Fibroblast of lung (primary cell): ENCODE data around the gene CEP131. TPM values are rescaled to one million over a fixed set of nuclear protein-coding genes. Genes with fewer than 3 reads are reported as not detected.

ENCODE experiments used
- DNase-seq, 2 donors: peaks; one replicate each; pipeline versions ENCODE4 v3.0.0 to v3.0.0-alpha.2; 2010; ENCODE audit warnings: low read depth in 2 of 2
- H2AFZ ChIP-seq: 2 replicates; pipeline ENCODE4 v1.5.1; 2012; ENCODE audit warnings: low read length, control low read depth, inconsistent platforms
- H3K27ac ChIP-seq: 2 replicates; pipeline ENCODE4 v1.5.1; 2011; ENCODE audit warnings: low read length, control low read depth; ENCODE audit not compliant: insufficient read depth
- H3K27me3 ChIP-seq: 2 replicates; pipeline ENCODE4 v1.5.1; 2011; ENCODE audit warnings: mild to moderate bottlenecking, low read length; ENCODE audit not compliant: control insufficient read depth, insufficient read depth
- H3K36me3 ChIP-seq: 2 replicates; pipeline ENCODE4 v1.5.1; 2011; ENCODE audit warnings: low read length; ENCODE audit not compliant: control insufficient read depth, insufficient read depth
- H3K4me1 ChIP-seq: 2 replicates; pipeline ENCODE4 v1.5.1; 2011; ENCODE audit warnings: low read length; ENCODE audit not compliant: control insufficient read depth, insufficient read depth; ENCODE audit errors: extremely low read depth
- H3K4me2 ChIP-seq: 2 replicates; pipeline ENCODE4 v1.5.1; 2011; ENCODE audit warnings: low read length, control low read depth; ENCODE audit not compliant: insufficient read depth; ENCODE audit errors: extremely low read depth
- H3K4me3 ChIP-seq, 4 experiments: fragments of 200-600 bp in 1 of 4; sonication (generic) in 1 of 4; replicated peaks in 1 of 4; 2 replicates each; pipeline ENCODE4 v1.5.1; 2011 to 2016; ENCODE audit warnings: low read length in 4 of 4, low read depth in 3 of 4, mild to moderate bottlenecking in 3 of 4, control low read depth in 2 of 4, inconsistent platforms in 1 of 4, mixed read lengths in 1 of 4; ENCODE audit not compliant: insufficient read depth in 1 of 4; ENCODE audit errors: control extremely low read depth in 1 of 4
- H3K79me2 ChIP-seq: 2 replicates; pipeline ENCODE4 v1.5.1; 2012; ENCODE audit warnings: mild to moderate bottlenecking, low read length, inconsistent platforms; ENCODE audit not compliant: control insufficient read depth, insufficient read depth
- H3K9ac ChIP-seq: 2 replicates; pipeline ENCODE4 v1.5.1; 2011; ENCODE audit warnings: mild to moderate bottlenecking, low read length, control low read depth; ENCODE audit not compliant: insufficient read depth
- H3K9me3 ChIP-seq: 2 replicates; pipeline ENCODE4 v1.5.1; 2012; ENCODE audit warnings: low read depth, low read length; ENCODE audit not compliant: control insufficient read depth, insufficient read depth
- H4K20me1 ChIP-seq: 2 replicates; pipeline ENCODE4 v1.5.1; 2011; ENCODE audit warnings: low read length; ENCODE audit not compliant: control insufficient read depth, insufficient read depth; ENCODE audit errors: extremely low read depth
- EZH2 ChIP-seq: IDR thresholded peaks from 2 replicates; pipeline ENCODE4 v1.5.1; 2012; ENCODE audit warnings: low read length, control low read depth, mild to moderate bottlenecking; ENCODE audit errors: missing control alignments
- polyA plus RNA-seq, 2 donors: library from polyadenylated mRNA; depleted of rRNA in 1 of 2; stranded (reverse) in 1 of 2; unstranded in 1 of 2; fragments of >200 nt; gene quantifications; 2 replicates each; pipeline ENCODE4 v1.2.1, GENCODE V29; 2011 to 2012; ENCODE audit warnings: missing spikeins in 1 of 2
- total RNA-seq: library from RNA; depleted of rRNA; stranded (reverse); fragments of >200 nt; gene quantifications from 2 replicates; pipeline ENCODE4 v1.2.1, GENCODE V29; 2014
- TF ChIP-seq, protein P1 (sequence below), 2 donors: IDR thresholded peaks in 1 of 2; conservative IDR thresholded peaks in 1 of 2; 1 replicate in 1 of 2; 2 replicates in 1 of 2; pipeline ENCODE4 v1.5.1; 2011 to 2012; ENCODE audit warnings: low read length in 2 of 2, control low read depth in 1 of 2, inconsistent platforms in 1 of 2, low read depth in 1 of 2, mild to moderate bottlenecking in 1 of 2

CEP131 gene
- total and polyA plus RNA-seq, 2 donors (not counting 1 experiment from before 2014, with no cell fraction given) = 2.0 to 7.4 TPM

DNA sequence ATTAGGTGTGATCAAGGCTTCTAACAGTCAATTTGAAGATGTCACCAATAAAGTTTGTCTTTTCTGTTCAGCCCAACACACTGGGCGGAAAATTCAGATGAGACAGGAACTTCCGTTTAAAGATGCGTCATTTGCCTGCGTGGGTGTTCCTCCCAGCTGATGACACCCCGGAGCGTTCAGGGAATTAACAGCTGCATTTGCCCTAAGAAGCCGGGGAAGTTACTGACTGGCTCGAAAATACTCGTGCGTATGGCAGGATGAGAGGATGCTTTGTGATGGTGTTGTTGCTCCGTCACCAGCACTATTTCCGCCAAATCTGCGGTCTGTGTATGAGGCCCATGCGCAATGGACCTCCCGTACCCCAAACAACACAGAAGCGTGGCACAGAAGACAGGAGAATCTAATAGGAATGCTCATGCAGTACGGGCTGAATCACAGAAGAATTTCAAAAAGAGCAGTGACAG, 69.4 kb downstream of the CEP131 start:
- Histone ChIP-seq H3K27ac (no peak overlapping the region), H3K79me2 (no peaks in the 10 kb centered on the region), H3K9me3 (no peaks in the 10 kb centered on the region), H3K4me2 (no peak overlapping the region), H3K27me3 (no peaks in the 10 kb centered on the region), H4K20me1 (no peaks in the 10 kb centered on the region), H3K9ac (no peak overlapping the region), H2AFZ (no peak overlapping the region), H3K36me3 (no peaks in the 10 kb centered on the region), H3K4me1 (no peaks in the 10 kb centered on the region), H3K4me3 (no peak overlapping the region)
- DNase-seq = peak; percentile 15 to 18
- TF ChIP-seq, protein P1, sequence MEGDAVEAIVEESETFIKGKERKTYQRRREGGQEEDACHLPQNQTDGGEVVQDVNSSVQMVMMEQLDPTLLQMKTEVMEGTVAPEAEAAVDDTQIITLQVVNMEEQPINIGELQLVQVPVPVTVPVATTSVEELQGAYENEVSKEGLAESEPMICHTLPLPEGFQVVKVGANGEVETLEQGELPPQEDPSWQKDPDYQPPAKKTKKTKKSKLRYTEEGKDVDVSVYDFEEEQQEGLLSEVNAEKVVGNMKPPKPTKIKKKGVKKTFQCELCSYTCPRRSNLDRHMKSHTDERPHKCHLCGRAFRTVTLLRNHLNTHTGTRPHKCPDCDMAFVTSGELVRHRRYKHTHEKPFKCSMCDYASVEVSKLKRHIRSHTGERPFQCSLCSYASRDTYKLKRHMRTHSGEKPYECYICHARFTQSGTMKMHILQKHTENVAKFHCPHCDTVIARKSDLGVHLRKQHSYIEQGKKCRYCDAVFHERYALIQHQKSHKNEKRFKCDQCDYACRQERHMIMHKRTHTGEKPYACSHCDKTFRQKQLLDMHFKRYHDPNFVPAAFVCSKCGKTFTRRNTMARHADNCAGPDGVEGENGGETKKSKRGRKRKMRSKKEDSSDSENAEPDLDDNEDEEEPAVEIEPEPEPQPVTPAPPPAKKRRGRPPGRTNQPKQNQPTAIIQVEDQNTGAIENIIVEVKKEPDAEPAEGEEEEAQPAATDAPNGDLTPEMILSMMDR (conservative IDR thresholded peaks at IDR 0.05 in 1 of 2, IDR thresholded peaks at IDR 0.05 in 1 of 2; ENCODE audit: low read depth in 1 of 2, low read length in 2 of 2) = no peak
- TF ChIP-seq EZH2 = no peak

DNA sequence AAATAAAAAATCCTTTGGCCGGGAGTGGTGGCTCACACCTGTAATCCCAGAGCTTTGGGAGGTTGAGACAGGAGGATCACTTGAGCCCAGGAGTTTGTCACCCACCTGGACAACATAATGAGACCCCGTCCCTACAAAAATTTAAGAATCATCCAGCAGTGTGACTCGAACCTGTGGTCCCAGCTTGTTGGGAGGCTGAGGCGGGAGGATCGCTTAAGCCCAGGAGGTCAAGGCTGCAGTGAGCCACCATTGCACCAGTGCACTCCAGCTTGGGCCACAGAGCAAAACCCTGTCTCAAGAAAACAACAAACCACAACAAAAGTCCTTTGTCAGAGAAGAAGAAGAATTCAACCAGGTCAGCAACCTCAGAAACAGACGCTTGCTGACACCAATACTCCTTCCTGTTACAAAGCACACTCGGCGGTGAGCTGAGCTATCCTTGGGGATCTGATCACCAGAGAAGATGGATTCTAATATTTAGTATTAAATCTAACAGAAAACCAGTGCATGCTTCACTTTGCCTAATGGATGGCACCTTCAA, 70.4 kb downstream of the CEP131 start:
- H3K79me2 ChIP-seq = no peaks in the 10 kb centered on the region
- no peak for DNase-seq
- no peak overlapping the region for H2AFZ ChIP-seq
- H3K9ac ChIP-seq = no peak overlapping the region
- TF ChIP-seq EZH2 = no peak
- TF ChIP-seq, protein P1 (conservative IDR thresholded peaks at IDR 0.05 in 1 of 2, IDR thresholded peaks at IDR 0.05 in 1 of 2; ENCODE audit: low read depth in 1 of 2, low read length in 2 of 2) = no peak
- no peaks in the 10 kb centered on the region for H3K4me1 ChIP-seq
- no peak overlapping the region for H3K4me2 ChIP-seq
- no peak overlapping the region for H3K27ac ChIP-seq
- no peaks in the 10 kb centered on the region for H4K20me1 ChIP-seq
- H3K36me3 ChIP-seq = no peaks in the 10 kb centered on the region
- H3K27me3 ChIP-seq = no peaks in the 10 kb centered on the region
- no peak overlapping the region for H3K4me3 ChIP-seq
- H3K9me3 ChIP-seq = no peaks in the 10 kb centered on the region

DNA sequence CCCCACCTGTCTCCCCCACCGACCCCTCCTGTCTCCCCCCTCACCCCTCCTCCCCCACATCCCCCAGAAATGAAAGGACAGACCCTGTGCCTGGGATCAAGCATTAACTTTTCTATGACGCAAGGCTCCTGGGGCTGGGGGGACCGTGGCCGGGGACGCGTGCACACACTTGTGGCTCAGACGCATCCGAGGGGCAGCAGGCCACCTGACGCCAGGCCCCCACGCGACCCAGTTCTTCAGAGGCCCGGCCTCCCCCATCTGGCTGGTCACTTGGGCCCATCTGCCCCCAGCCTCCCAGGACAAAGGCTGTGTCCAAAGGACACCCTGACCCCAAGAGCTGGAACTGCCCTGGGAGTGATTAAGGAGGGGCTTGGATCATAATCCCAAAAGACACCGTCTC, 71.5 kb downstream of the CEP131 start:
- H4K20me1 ChIP-seq = no peaks in the 10 kb centered on the region
- H3K4me1 ChIP-seq = no peaks in the 10 kb centered on the region
- no peak for TF ChIP-seq EZH2
- TF ChIP-seq, protein P1 (conservative IDR thresholded peaks at IDR 0.05 in 1 of 2, IDR thresholded peaks at IDR 0.05 in 1 of 2; ENCODE audit: low read depth in 1 of 2, low read length in 2 of 2) = no peak
- no peaks in the 10 kb centered on the region for H3K36me3 ChIP-seq
- no peak for DNase-seq
- H3K9me3 ChIP-seq = no peaks in the 10 kb centered on the region
- H2AFZ ChIP-seq = no peak overlapping the region
- no peaks in the 10 kb centered on the region for H3K27me3 ChIP-seq
- H3K79me2 ChIP-seq = no peaks in the 10 kb centered on the region
- no peak overlapping the region for H3K27ac ChIP-seq
- H3K4me2 ChIP-seq = no peak overlapping the region
- no peak overlapping the region for H3K9ac ChIP-seq
- no peak overlapping the region for H3K4me3 ChIP-seq
